Transverse colon (tissue), 4 donors: ENCODE data around the gene GPR176.

ENCODE experiments used
- CTCF ChIP-seq, 5 experiments: fragments of 200-600 bp in 3 of 5; fragments of 450-650 bp in 2 of 5; sonication (generic) in 3 of 5; IDR thresholded peaks; 1 replicate in 2 of 5; 2 replicates in 3 of 5; pipeline ENCODE4 v1.5.1; 2016 to 2017; ENCODE audit warnings: antibody characterized with exemption in 5 of 5, inconsistent platforms in 3 of 5, mild to moderate bottlenecking in 2 of 5, moderate library complexity in 1 of 5
- POLR2AphosphoS5 ChIP-seq, 3 donors: sonication (generic); formaldehyde crosslinking; IDR thresholded peaks; one replicate each; pipeline ENCODE4 v1.6.1; 2016; ENCODE audit warnings: antibody characterized with exemption in 3 of 3

- no peak for TF ChIP-seq POLR2AphosphoS5 (IDR thresholded peaks at IDR 0.05)
- TF ChIP-seq CTCF (IDR thresholded peaks at IDR 0.05), result no peak
These were observed 152.1 kb downstream of the GPR176 start for GRCh38 chr15:39767921-39768320.
